HepG2 (cell line): Measurements from ENCODE around the gene SEC14L1. TPM values are rescaled to one million over a fixed set of nuclear protein-coding genes. Genes with fewer than 3 reads are reported as not detected.

Source experiments
- ATF7 ChIP-seq, 2 experiments: fragments of 450-650 bp in 1 of 2; sonication (generic) in 1 of 2; formaldehyde crosslinking in 1 of 2; IDR thresholded peaks; 2 replicates each; pipeline versions ENCODE4 v1.4.0 to v1.6.1; 2016 to 2020; ENCODE audit warnings: antibody characterized with exemption in 1 of 2, mild to moderate bottlenecking in 1 of 2, missing genetic modification reagents in 1 of 2
- CHD4 ChIP-seq: fragments of 200-600 bp; sonication (generic); IDR thresholded peaks from 2 replicates; pipeline ENCODE4 v1.7.0; 2017; ENCODE audit warnings: mild to moderate bottlenecking, low read length, borderline replicate concordance
- ELF3 ChIP-seq: IDR thresholded peaks from 2 replicates; pipeline ENCODE4 v1.6.1; 2016; ENCODE audit warnings: missing genetic modification reagents, missing compliant biosample characterization
- HDAC1 ChIP-seq: sonication (generic); formaldehyde crosslinking; IDR thresholded peaks from 2 replicates; pipeline ENCODE4 v1.5.1; 2020; ENCODE audit warnings: mild to moderate bottlenecking, missing genetic modification reagents
- MED1 ChIP-seq: sonication (generic); formaldehyde crosslinking; IDR thresholded peaks from 2 replicates; pipeline ENCODE4 v1.4.0; 2020; ENCODE audit warnings: missing genetic modification reagents
- RXRA ChIP-seq: sonication (generic); formaldehyde crosslinking; IDR thresholded peaks from 2 replicates; pipeline ENCODE4 v1.5.1; 2020; ENCODE audit warnings: missing genetic modification reagents
- RXRB ChIP-seq: IDR thresholded peaks from 2 replicates; pipeline ENCODE4 v1.6.1; 2016; ENCODE audit warnings: borderline replicate concordance, missing genetic modification reagents, missing compliant biosample characterization
- SOX5 ChIP-seq: IDR thresholded peaks from 2 replicates; pipeline ENCODE4 v1.6.1; 2016; ENCODE audit warnings: borderline replicate concordance
- TBX2 ChIP-seq: sonication (generic); formaldehyde crosslinking; IDR thresholded peaks from 2 replicates; pipeline ENCODE4 v1.5.0; 2020; ENCODE audit warnings: missing genetic modification reagents, mild to moderate bottlenecking, borderline replicate concordance
- YEATS2 ChIP-seq: sonication (generic); formaldehyde crosslinking; IDR thresholded peaks from 2 replicates; pipeline ENCODE4 v1.4.0; 2020; ENCODE audit warnings: missing genetic modification reagents, borderline replicate concordance
- ZBTB3 ChIP-seq: sonication (generic); formaldehyde crosslinking; IDR thresholded peaks from 2 replicates; pipeline ENCODE4 v1.4.0; 2020; ENCODE audit warnings: low read depth, mild to moderate bottlenecking, moderate library complexity, missing genetic modification reagents, borderline replicate concordance
- ZFP41 ChIP-seq: sonication (generic); formaldehyde crosslinking; IDR thresholded peaks from 2 replicates; pipeline ENCODE4 v1.4.0; 2020; ENCODE audit warnings: mild to moderate bottlenecking, missing genetic modification reagents, borderline replicate concordance
- ZNF343 ChIP-seq: sonication (generic); formaldehyde crosslinking; IDR thresholded peaks from 2 replicates; pipeline ENCODE4 v1.4.0; 2020; ENCODE audit warnings: mild to moderate bottlenecking, missing genetic modification reagents
- ZNF431 ChIP-seq: sonication (generic); formaldehyde crosslinking; IDR thresholded peaks from 2 replicates; pipeline ENCODE4 v1.9.0; 2022; ENCODE audit warnings: missing genetic modification reagents, low read depth, mild to moderate bottlenecking, borderline replicate concordance
- ZNF615 ChIP-seq: sonication (generic); formaldehyde crosslinking; IDR thresholded peaks from 2 replicates; pipeline ENCODE4 v1.5.0; 2020; ENCODE audit warnings: mild to moderate bottlenecking, missing genetic modification reagents, borderline replicate concordance
- ZNF619 ChIP-seq: sonication (generic); formaldehyde crosslinking; IDR thresholded peaks from 2 replicates; pipeline ENCODE4 v1.4.0; 2020; ENCODE audit warnings: mild to moderate bottlenecking, missing genetic modification reagents
- ZNF629 ChIP-seq: sonication (generic); formaldehyde crosslinking; conservative IDR thresholded peaks from 2 replicates; pipeline ENCODE4 v1.5.0; 2020; ENCODE audit warnings: missing genetic modification reagents
- ZSCAN12 ChIP-seq: sonication (generic); formaldehyde crosslinking; IDR thresholded peaks from 2 replicates; pipeline ENCODE4 v1.9.0; 2021; ENCODE audit warnings: mild to moderate bottlenecking, missing genetic modification reagents
- polyA plus RNA-seq, 8 experiments: library from polyadenylated mRNA; depleted of rRNA in 3 of 8; stranded (reverse) in 7 of 8; unstranded in 1 of 8; fragments of >200 nt; fragmentation: Illumina TruSeq in 4 of 8; extraction: Trizol in 4 of 8; gene quantifications; 2 replicates each; pipeline versions ENCODE4 v1.2.1 to v1.2.3, GENCODE V29; 2011 to 2016; ENCODE audit warnings: low read depth in 4 of 8, missing spikeins in 1 of 8, mixed read lengths in 1 of 8; ENCODE audit not compliant: insufficient read depth in 1 of 8
- total RNA-seq, 5 experiments: library from RNA; depleted of rRNA; stranded (reverse); fragments of >200 nt; fragmentation: Illumina TruSeq; extraction: Trizol; gene quantifications; 2 replicates each; pipeline ENCODE4 v1.2.3, GENCODE V29; 2016; ENCODE audit warnings: low read depth in 1 of 5
- TF ChIP-seq, protein P1 (sequence below): sonication (generic); formaldehyde crosslinking; IDR thresholded peaks from 2 replicates; pipeline ENCODE4 v1.5.1; 2020; ENCODE audit warnings: mild to moderate bottlenecking, missing genetic modification reagents
- TF ChIP-seq, protein P2 (sequence below): sonication (generic); formaldehyde crosslinking; IDR thresholded peaks from 2 replicates; pipeline ENCODE4 v1.5.1; 2020; ENCODE audit warnings: missing genetic modification reagents, mild to moderate bottlenecking, borderline replicate concordance
- TF ChIP-seq, protein P3 (sequence below): sonication (generic); formaldehyde crosslinking; IDR thresholded peaks from 2 replicates; pipeline ENCODE4 v1.5.1; 2020; ENCODE audit warnings: missing genetic modification reagents, mild to moderate bottlenecking, borderline replicate concordance

SEC14L1 gene
- total and polyA plus RNA-seq, 2 of the 13 experiments (the other 11 are each of a cell fraction or from before 2014, with no cell fraction given), result 26.3 to 43.9 TPM

DNA sequence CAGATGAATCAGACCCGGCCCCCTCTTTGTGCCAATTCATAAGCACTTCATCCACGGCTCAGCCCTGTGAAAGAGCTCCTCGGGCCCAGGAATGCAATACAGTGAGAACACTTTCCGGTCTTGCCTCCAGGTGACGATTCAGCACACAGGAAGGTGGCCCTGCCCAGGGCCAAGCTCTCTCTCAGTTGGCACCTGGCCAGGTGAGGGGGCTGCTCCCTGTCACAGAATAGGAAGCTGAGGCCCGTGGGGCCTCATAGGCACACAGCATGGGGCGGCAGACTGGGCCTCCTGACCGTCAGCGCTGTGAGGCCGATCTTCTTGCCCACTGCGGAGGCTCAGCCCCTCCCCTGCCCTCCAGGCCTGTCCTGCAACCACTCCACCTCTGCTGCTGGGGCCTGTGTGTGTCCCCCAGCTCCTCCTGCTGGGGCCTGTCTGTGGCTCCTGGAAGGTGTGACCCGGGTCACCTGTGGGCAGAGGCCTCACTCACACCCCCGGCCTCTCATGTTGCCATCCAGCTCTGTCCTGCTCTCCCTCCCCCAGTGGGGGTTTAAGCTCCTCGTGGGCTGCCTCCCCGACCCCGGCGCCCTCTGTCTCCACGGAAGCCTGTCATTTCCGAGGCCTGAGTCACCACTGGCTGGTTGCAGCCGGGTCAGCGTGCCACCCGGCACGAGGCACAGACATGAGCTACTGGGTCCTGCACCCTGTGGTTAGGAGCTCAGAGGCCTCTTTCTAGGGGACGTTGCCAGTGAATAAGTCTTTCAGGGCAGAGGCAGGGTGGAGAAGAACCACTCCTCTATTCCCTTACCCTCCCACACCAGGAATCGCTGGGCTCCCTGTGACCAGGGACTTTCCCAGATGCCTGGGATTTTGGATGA is 114.4 kb downstream of the SEC14L1 start (continued):
- TF ChIP-seq ZSCAN12 (CRISPR knock-in tag), result no peak
- peak; percentile 66 for TF ChIP-seq TBX2 (CRISPR knock-in tag)
- no peak for TF ChIP-seq ZBTB3
- no peak for TF ChIP-seq ZNF615 (CRISPR knock-in tag)
- 0 out of 2 replicates have a peak, but pooled peaks have one; percentile 49 for TF ChIP-seq MED1 (CRISPR knock-in tag)
- peak; percentile 87 for TF ChIP-seq ZFP41 (CRISPR knock-in tag)
- no peak for TF ChIP-seq ZNF343 (CRISPR knock-in tag)
- TF ChIP-seq RXRB (CRISPR knock-in tag), result peak; percentile 55; the same call in 1 of the 2 replicates
- TF ChIP-seq ELF3, result peak; percentile 50; the same call in 1 of the 2 replicates
- TF ChIP-seq CHD4, result no peak
- TF ChIP-seq ATF7 (IDR thresholded peaks at IDR 0.05), result no peak
- 0 out of 2 replicates have a peak, but pooled peaks have one; percentile 40 for TF ChIP-seq ATF7 (CRISPR knock-in tag; IDR thresholded peaks at IDR 0.05)
- TF ChIP-seq ZNF431 (CRISPR knock-in tag), result 0 out of 2 replicates have a peak, but pooled peaks have one; percentile 23
- peak; percentile 45; the same call in 1 of the 2 replicates for TF ChIP-seq ZNF619 (CRISPR knock-in tag)
- TF ChIP-seq, protein P1, sequence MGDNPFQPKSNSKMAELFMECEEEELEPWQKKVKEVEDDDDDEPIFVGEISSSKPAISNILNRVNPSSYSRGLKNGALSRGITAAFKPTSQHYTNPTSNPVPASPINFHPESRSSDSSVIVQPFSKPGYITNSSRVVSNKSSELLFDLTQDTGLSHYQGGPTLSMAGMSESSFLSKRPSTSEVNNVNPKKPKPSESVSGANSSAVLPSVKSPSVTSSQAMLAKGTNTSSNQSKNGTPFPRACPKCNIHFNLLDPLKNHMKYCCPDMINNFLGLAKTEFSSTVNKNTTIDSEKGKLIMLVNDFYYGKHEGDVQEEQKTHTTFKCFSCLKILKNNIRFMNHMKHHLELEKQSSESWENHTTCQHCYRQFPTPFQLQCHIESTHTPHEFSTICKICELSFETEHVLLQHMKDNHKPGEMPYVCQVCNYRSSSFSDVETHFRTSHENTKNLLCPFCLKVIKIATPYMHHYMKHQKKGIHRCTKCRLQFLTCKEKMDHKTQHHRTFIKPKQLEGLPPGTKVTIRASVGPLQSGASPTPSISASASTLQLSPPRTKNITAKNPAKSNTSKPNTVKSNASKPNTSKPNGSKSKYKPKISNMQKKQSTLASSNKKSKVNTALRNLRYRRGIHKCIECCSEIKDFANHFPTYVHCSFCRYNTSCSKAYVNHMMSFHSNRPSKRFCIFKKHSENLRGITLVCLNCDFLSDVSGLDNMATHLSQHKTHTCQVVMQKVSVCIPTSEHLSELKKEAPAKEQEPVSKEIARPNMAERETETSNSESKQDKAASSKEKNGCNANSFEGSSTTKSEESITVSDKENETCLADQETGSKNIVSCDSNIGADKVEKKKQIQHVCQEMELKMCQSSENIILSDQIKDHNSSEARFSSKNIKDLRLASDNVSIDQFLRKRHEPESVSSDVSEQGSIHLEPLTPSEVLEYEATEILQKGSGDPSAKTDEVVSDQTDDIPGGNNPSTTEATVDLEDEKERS, result peak; percentile 67; the same call in 1 of the 2 replicates
- TF ChIP-seq, protein P2, sequence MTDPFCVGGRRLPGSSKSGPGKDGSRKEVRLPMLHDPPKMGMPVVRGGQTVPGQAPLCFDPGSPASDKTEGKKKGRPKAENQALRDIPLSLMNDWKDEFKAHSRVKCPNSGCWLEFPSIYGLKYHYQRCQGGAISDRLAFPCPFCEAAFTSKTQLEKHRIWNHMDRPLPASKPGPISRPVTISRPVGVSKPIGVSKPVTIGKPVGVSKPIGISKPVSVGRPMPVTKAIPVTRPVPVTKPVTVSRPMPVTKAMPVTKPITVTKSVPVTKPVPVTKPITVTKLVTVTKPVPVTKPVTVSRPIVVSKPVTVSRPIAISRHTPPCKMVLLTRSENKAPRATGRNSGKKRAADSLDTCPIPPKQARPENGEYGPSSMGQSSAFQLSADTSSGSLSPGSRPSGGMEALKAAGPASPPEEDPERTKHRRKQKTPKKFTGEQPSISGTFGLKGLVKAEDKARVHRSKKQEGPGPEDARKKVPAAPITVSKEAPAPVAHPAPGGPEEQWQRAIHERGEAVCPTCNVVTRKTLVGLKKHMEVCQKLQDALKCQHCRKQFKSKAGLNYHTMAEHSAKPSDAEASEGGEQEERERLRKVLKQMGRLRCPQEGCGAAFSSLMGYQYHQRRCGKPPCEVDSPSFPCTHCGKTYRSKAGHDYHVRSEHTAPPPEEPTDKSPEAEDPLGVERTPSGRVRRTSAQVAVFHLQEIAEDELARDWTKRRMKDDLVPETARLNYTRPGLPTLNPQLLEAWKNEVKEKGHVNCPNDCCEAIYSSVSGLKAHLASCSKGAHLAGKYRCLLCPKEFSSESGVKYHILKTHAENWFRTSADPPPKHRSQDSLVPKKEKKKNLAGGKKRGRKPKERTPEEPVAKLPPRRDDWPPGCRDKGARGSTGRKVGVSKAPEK (CRISPR knock-in tag), result peak; percentile 84; the same call in 1 of the 2 replicates
- TF ChIP-seq SOX5, result peak; percentile 48; the same call in 1 of the 2 replicates
- peak; percentile 65 for TF ChIP-seq HDAC1
- TF ChIP-seq, protein P3, sequence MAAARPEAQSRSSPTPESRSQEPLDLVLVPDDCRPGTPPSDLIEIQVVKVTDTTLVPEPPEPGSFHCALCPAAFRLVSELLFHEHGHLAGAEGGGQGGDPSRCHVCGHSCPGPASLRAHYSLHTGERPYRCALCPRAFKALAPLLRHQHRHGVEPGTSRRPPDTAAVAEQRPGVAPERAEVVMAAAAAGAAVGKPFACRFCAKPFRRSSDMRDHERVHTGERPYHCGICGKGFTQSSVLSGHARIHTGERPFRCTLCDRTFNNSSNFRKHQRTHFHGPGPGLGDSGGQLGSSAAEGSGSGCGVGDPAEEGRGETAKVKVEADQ (CRISPR knock-in tag), result 0 out of 2 replicates have a peak, but pooled peaks have one; percentile 51
- TF ChIP-seq RXRA, result peak; percentile 82; the same call in 1 of the 2 replicates
- no peak for TF ChIP-seq ZNF629
- TF ChIP-seq YEATS2 (CRISPR knock-in tag), result 0 out of 2 replicates have a peak, but pooled peaks have one; percentile 36
